Limb (tissue), 2 donors: Measurements from ENCODE around the gene ELN.

Experiments used
- DNase-seq, 2 donors: peaks; one replicate each; pipeline ENCODE4 v3.0.0-alpha.2; 2016; ENCODE audit errors: extremely low spot score in 2 of 2

The ELN gene

GRCh38 chr7:74023092-74023536 is 4.9 kb upstream of the ELN start:
- DNase-seq, result no peak

- DNase-seq, result no peak
These were observed 4.2 kb upstream of the ELN start for GRCh38 chr7:74023786-74024185.

GRCh38 chr7:74025146-74025545 is 2.8 kb upstream of the ELN start:
- DNase-seq, result no peak

GRCh38 chr7:74025730-74026129 is 2.2 kb upstream of the ELN start:
- no peak for DNase-seq

GRCh38 chr7:74026406-74026902 is 1.5 kb upstream of the ELN start:
- no peak for DNase-seq

- DNase-seq, result peak; percentile 80 to 89
These were observed 880 bp upstream of the ELN start for GRCh38 chr7:74026903-74027682.

GRCh38 chr7:74028321-74028838 is 407 bp downstream of the ELN start:
- no peak for DNase-seq

- DNase-seq, result no peak
These were observed 1.3 kb downstream of the ELN start for GRCh38 chr7:74029089-74029785.

- DNase-seq, result no peak
These were observed 2.0 kb downstream of the ELN start for GRCh38 chr7:74029991-74030415.

- no peak for DNase-seq
These were observed 2.9 kb downstream of the ELN start for GRCh38 chr7:74030861-74031260.

GRCh38 chr7:74031403-74032190 is 3.6 kb downstream of the ELN start:
- DNase-seq, result no peak

GRCh38 chr7:74032191-74032490 is 4.2 kb downstream of the ELN start:
- DNase-seq, result peak in 1 of 2 donors; percentile 60

- no peak for DNase-seq
These were observed 4.8 kb downstream of the ELN start for GRCh38 chr7:74032624-74033371.

- peak in 1 of 2 donors; percentile 69 for DNase-seq
These were observed 5.7 kb downstream of the ELN start for GRCh38 chr7:74033372-74034311.

GRCh38 chr7:74037609-74038008 is 9.6 kb downstream of the ELN start:
- DNase-seq, result no peak

GRCh38 chr7:74038194-74038961 is 10.4 kb downstream of the ELN start:
- DNase-seq, result no peak

GRCh38 chr7:74039337-74039736 is 11.4 kb downstream of the ELN start:
- DNase-seq, result no peak

- DNase-seq, result no peak
These were observed 12.3 kb downstream of the ELN start for GRCh38 chr7:74040101-74040790.
